HG03045 (cell line): ENCODE data around the gene COL4A1.

ENCODE experiments used
- ATAC-seq: cut with Tn5 transposase; IDR thresholded peaks from one replicate; pipeline ENCODE4 v1.9.1; 2021; ENCODE audit warnings: mild to moderate bottlenecking, moderate library complexity; ENCODE audit not compliant: unreplicated experiment

Gene COL4A1

GRCh38 chr13:110341445-110342244, 34.7 kb upstream of the COL4A1 start:
- ATAC-seq = no peak

GRCh38 chr13:110340812-110341444, 34.0 kb upstream of the COL4A1 start:
- no peak for ATAC-seq

DNA sequence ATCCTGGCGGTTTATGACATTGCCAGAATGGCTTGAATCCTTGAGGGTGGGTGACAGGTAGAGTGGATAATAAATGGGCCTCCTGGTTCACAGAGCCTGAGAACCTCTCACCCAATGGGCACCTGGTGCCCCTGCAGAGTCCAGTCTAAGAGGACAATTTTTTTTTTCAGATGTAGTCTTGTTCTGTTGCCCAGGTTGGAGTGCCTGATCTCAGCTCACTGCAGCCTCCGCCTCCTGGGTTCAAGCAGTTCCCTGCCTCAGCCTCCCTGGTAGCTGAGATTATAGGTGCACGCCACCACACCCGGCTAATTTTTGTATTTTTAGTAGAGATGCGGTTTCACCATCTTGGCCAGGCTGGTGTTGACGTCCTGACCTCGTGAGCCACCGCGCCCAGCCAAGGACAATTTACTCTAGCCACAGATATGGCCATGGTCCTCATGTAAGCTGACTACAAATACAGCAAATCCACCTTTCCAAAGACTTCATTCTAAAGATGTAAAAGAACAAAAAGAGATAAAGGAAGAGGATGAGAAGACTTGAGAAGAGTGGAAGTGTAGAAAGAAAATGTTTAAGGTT, 33.1 kb upstream of the COL4A1 start:
- no peak for ATAC-seq

GRCh38 chr13:110339263-110339662, 32.3 kb upstream of the COL4A1 start:
- no peak for ATAC-seq

GRCh38 chr13:110338441-110339101, 31.6 kb upstream of the COL4A1 start:
- ATAC-seq = no peak

DNA sequence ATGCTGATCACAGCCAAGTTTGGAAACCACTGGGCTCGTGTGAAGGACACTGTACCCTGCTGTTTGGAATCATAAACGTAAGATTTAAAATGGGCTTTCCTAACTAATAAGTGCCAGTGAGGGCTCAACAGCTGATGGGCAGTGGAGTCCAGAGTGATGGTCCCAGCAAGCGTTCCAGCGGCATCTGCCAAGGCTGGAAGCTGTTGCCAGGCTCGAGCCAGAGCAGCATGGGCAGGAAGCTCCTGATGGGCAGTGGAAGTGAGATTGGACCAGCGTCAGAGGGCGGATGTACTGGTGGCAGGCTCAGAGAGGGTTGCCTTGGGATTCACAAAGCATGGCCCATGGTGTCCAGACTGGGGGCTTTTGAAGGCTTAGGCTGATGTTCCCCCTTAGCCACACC, 30.3 kb upstream of the COL4A1 start:
- ATAC-seq = no peak

DNA sequence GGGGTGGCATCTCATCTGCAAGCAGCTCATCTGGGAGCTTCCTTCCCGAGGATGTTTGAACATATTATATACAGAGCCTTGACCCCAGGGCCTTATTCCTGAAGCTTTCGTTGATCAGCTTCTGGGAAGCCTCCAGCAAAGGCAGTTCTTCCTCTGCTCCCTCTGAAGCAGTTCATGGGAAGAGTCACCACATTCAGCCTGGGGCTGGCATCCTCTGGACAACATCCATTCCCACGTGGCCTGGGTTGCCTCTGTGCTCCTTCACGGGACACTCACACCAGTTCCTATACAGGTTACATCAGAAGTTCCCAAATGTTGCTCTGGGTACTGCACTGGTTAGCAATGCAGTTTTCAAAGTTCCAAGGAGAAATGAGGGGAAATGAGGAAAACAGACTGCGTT, 29.7 kb upstream of the COL4A1 start:
- ATAC-seq = no peak

DNA sequence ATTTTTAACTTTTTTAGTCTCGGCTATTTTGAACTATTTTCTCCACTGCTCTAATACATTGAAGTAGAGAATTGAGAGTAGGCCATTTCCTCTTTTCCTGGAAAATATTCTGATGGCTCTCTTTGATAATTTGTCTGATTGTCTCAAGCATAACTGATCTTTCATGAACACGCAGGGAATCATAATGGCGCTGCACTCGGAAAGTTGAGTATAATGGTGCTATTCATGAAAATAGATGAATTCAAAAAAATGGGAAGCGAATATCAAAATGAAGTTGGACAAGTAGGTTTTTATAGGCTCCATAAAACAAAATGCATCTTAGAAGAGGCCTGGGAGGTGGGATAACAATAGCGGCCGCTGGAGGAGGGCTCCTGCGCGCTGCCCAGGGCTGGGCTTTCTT, 29.2 kb upstream of the COL4A1 start:
- ATAC-seq = no peak

GRCh38 chr13:110334841-110335490, 28.0 kb upstream of the COL4A1 start:
- ATAC-seq = no peak

DNA sequence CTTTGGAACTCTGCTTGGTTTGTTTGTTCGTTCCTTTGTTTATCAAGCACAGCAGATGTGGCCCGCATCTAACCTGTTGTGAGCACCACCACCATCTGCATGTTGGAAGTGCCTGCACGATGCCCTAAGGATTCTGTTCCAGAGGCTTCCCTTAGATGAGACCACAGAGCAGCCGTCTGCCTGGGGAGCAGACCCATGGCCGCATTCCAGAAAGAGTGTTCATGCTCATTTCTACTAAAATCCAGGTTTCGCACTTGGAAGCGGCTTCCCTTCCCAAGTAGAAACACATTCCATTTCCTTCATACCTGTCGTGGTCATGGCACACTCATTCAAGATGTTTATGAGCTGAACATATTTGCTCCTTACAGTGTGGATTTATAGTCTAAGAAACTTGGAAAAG, 27.3 kb upstream of the COL4A1 start:
- ATAC-seq = no peak

DNA sequence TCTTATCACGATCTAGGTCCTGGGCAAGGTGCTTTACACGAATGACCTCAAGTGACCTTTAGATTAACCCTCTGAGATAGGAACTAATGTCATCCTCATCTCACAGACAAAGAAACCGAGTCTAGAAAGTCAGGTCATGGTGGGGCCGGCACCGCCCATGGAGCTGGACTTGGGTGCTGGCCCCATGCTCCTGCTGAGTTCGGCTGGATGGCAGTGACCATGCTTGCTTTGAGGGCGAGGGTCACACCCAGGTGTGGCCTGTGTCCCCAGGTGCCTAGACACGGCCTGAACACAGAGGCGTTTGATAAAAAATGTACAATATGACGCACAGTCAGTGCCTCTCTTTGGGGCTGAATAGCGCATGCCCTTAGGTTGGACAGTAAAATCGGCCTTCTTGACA, 26.9 kb upstream of the COL4A1 start:
- no peak for ATAC-seq

GRCh38 chr13:110332750-110333149, 25.8 kb upstream of the COL4A1 start:
- ATAC-seq = no peak

- ATAC-seq = no peak
Observed at GRCh38 chr13:110331362-110331761, 24.4 kb upstream of the COL4A1 start.

GRCh38 chr13:110330491-110331011, 23.6 kb upstream of the COL4A1 start:
- no peak for ATAC-seq

- no peak for ATAC-seq
Observed at GRCh38 chr13:110329798-110330461, 23.0 kb upstream of the COL4A1 start.

GRCh38 chr13:110329258-110329657, 22.3 kb upstream of the COL4A1 start:
- no peak for ATAC-seq

- no peak for ATAC-seq
Observed at GRCh38 chr13:110328573-110328972, 21.6 kb upstream of the COL4A1 start.

- ATAC-seq = no peak
Observed at GRCh38 chr13:110327051-110327721, 20.2 kb upstream of the COL4A1 start.

DNA sequence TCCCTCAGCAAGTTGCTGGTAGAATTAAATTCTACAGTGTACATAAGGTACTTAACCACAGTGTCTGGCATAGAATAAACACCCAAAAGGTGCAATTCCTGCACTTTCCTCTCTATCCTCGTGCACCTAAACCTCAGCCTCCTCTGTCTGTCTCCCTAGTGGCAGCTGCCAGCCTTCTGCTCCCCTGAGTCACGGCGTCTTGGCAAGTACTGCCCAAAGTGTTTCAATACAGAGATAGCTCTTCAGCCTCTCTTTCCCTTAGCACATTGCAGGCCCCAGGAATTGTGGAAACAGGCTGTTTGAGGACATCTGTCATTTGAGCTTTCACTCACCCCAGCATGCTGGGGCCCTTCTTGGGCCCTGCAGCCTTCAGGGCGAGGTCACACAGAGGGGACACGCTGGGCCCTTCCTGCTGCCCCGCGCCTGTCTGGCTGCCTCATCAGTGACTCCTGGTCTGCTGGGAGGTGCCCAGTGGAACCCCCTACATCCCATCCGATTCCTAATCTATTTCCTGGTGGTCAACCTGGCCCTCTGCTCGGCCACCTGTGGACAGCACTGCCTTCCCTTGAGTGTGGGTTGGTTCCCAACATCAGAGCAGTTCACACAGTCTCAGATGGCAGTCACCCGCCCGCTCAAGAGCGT, 19.4 kb upstream of the COL4A1 start:
- ATAC-seq = no peak
